Measurements from ENCODE around the gene AKT1S1.

- TF ChIP-seq, protein P1, sequence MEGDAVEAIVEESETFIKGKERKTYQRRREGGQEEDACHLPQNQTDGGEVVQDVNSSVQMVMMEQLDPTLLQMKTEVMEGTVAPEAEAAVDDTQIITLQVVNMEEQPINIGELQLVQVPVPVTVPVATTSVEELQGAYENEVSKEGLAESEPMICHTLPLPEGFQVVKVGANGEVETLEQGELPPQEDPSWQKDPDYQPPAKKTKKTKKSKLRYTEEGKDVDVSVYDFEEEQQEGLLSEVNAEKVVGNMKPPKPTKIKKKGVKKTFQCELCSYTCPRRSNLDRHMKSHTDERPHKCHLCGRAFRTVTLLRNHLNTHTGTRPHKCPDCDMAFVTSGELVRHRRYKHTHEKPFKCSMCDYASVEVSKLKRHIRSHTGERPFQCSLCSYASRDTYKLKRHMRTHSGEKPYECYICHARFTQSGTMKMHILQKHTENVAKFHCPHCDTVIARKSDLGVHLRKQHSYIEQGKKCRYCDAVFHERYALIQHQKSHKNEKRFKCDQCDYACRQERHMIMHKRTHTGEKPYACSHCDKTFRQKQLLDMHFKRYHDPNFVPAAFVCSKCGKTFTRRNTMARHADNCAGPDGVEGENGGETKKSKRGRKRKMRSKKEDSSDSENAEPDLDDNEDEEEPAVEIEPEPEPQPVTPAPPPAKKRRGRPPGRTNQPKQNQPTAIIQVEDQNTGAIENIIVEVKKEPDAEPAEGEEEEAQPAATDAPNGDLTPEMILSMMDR (IDR thresholded peaks at IDR 0.05) = no peak
- TF ChIP-seq EP300 (IDR thresholded peaks at IDR 0.05) (no peak), POLR2AphosphoS5 (IDR thresholded peaks at IDR 0.05) (no peak), POLR2A (IDR thresholded peaks at IDR 0.05) (no peak)
Observed at GRCh38 chr19:49829721-49830120, 47.4 kb downstream of the AKT1S1 start.
